Endothelial cell of umbilical vein (primary cell): Measurements from ENCODE around the gene HSD3B7. TPM values are rescaled to one million over a fixed set of nuclear protein-coding genes. Genes with fewer than 3 reads are reported as not detected.
A peak's percentile ranks its signal among the peaks of the same experiment; 100 is the strongest.

Experiments used
- BruUV-seq: library from RNA; stranded (reverse); fragments of 400-500 nt; replicated peaks from 2 replicates; lab custom pipeline; 2021; lab: Mats Ljungman, UMichigan
- CTCF ChIA-PET: fragments of 300-600, 350-600 bp; sonication (Branson Sonifier 250); formaldehyde crosslinking; loops from one replicate; lab custom pipeline; 2021; ENCODE audit warnings: antibody characterized with exemption, inconsistent platforms; lab: Charles Lee
- POLR2A ChIA-PET: fragments of 300-600, 350-600 bp; sonication (Branson Sonifier 250); formaldehyde crosslinking; loops from one replicate; lab custom pipeline; 2021; ENCODE audit warnings: antibody characterized with exemption, inconsistent platforms; lab: Charles Lee
- DNase-seq: peaks from one replicate; pipeline ENCODE4 v3.0.0-alpha.2; 2011; ENCODE audit warnings: low read depth, low spot score
- FAIRE-seq: peaks from 2 replicates; lab custom pipeline; 2011; peaks lifted over from hg19 to GRCh38; lab: Jason Lieb, UNC
- H2AFZ ChIP-seq: 2 replicates; pipeline ENCODE4 v1.6.0; 2012; ENCODE audit warnings: low read depth, low read length, control low read depth, inconsistent platforms
- H3K27ac ChIP-seq: 2 replicates; pipeline ENCODE4 v1.5.1; 2011; ENCODE audit warnings: low read depth, mild to moderate bottlenecking, control low read depth, low read length, moderate library complexity; ENCODE audit not compliant: insufficient read depth
- H3K27me3 ChIP-seq, 2 experiments: 2 replicates each; pipeline versions ENCODE4 v1.6.0 to v1.6.1; 2011; ENCODE audit warnings: low read length in 2 of 2, mixed read lengths in 1 of 2; ENCODE audit not compliant: control insufficient read depth in 2 of 2, insufficient read depth in 2 of 2
- H3K36me3 ChIP-seq, 2 experiments: 2 replicates in 1 of 2; 3 replicates in 1 of 2; pipeline ENCODE4 v1.5.1; 2011; ENCODE audit warnings: low read length in 2 of 2, mild to moderate bottlenecking in 1 of 2, moderate library complexity in 1 of 2; ENCODE audit not compliant: control insufficient read depth in 2 of 2, insufficient read depth in 2 of 2; ENCODE audit errors: extremely low read depth in 1 of 2
- H3K4me1 ChIP-seq: 3 replicates; pipeline ENCODE4 v1.5.1; 2011; ENCODE audit warnings: mild to moderate bottlenecking, low read length; ENCODE audit not compliant: control insufficient read depth, insufficient read depth; ENCODE audit errors: extremely low read depth
- H3K4me2 ChIP-seq: 2 replicates; pipeline ENCODE4 v1.6.1; 2011; ENCODE audit warnings: low read length, control low read depth, mixed read lengths; ENCODE audit not compliant: insufficient read depth
- H3K4me3 ChIP-seq, 3 experiments: fragments of 200-600 bp in 1 of 3; sonication (generic), shearing (Covaris generic) in 1 of 3; replicated peaks in 1 of 3; 2 replicates each; pipeline ENCODE4 v1.5.1; 2011 to 2016; ENCODE audit warnings: control low read depth in 3 of 3, low read length in 3 of 3, mild to moderate bottlenecking in 2 of 3, inconsistent platforms in 1 of 3, low read depth in 1 of 3, moderate library complexity in 1 of 3; ENCODE audit not compliant: insufficient read depth in 1 of 3
- H3K79me2 ChIP-seq: 2 replicates; pipeline ENCODE4 v1.6.0; 2012; ENCODE audit warnings: low read length, inconsistent platforms; ENCODE audit not compliant: control insufficient read depth, insufficient read depth
- H3K9ac ChIP-seq: replicated peaks from 2 replicates; pipeline ENCODE3; 2011; ENCODE audit warnings: low read length, control low read depth; ENCODE audit not compliant: insufficient read depth; ENCODE audit errors: extremely low read depth
- H3K9me1 ChIP-seq: replicated peaks from 3 replicates; pipeline ENCODE4 v1.6.0; 2011; ENCODE audit warnings: mild to moderate bottlenecking, low read length; ENCODE audit not compliant: control insufficient read depth, insufficient read depth; ENCODE audit errors: extremely low read depth
- H3K9me3 ChIP-seq: replicated peaks from 2 replicates; pipeline ENCODE4 v1.5.1; 2012; ENCODE audit warnings: low read length, inconsistent platforms; ENCODE audit not compliant: control insufficient read depth, insufficient read depth
- H4K20me1 ChIP-seq: replicated peaks from 2 replicates; pipeline ENCODE3; 2011; ENCODE audit warnings: mild to moderate bottlenecking, low read length; ENCODE audit not compliant: control insufficient read depth, insufficient read depth; ENCODE audit errors: extremely low read depth
- CTCF ChIP-seq, 2 donors: IDR thresholded peaks; 1 replicate in 1 of 2; 2 replicates in 1 of 2; pipeline ENCODE4 v1.5.1; 2011; ENCODE audit warnings: low read length in 2 of 2, mild to moderate bottlenecking in 2 of 2, moderate library complexity in 2 of 2, control low read depth in 1 of 2, inconsistent platforms in 1 of 2, low read depth in 1 of 2; ENCODE audit not compliant: insufficient read depth in 1 of 2; ENCODE audit errors: extremely low read depth in 1 of 2
- EZH2 ChIP-seq: IDR thresholded peaks from 2 replicates; pipeline ENCODE4 v1.6.1; 2012; ENCODE audit warnings: borderline replicate concordance, low read depth, mild to moderate bottlenecking, moderate library complexity, low read length, inconsistent platforms; ENCODE audit not compliant: severe bottlenecking
- FOS ChIP-seq: IDR thresholded peaks from 2 replicates; pipeline ENCODE4 v1.6.1; 2011; ENCODE audit warnings: mild to moderate bottlenecking, low read length, moderate library complexity, borderline replicate concordance; ENCODE audit not compliant: insufficient read depth
- GATA2 ChIP-seq: IDR thresholded peaks from 2 replicates; pipeline ENCODE4 v1.7.0; 2011; ENCODE audit warnings: low read depth, mild to moderate bottlenecking, moderate library complexity, mixed read lengths, low read length; ENCODE audit not compliant: insufficient read length, insufficient read depth
- JUN ChIP-seq: IDR thresholded peaks from 2 replicates; pipeline ENCODE4 v1.6.1; 2011; ENCODE audit warnings: borderline replicate concordance, low read depth; ENCODE audit not compliant: insufficient read length, insufficient read depth
- MAX ChIP-seq: IDR thresholded peaks from 2 replicates; pipeline ENCODE4 v1.6.1; 2011; ENCODE audit not compliant: insufficient read depth, insufficient read length
- MYC ChIP-seq: IDR thresholded peaks from one replicate; pipeline ENCODE4 v1.6.1; 2011; ENCODE audit warnings: mild to moderate bottlenecking, low read depth, low read length
- POLR2A ChIP-seq: IDR thresholded peaks from 2 replicates; pipeline ENCODE4 v1.6.1; 2012; ENCODE audit warnings: low read depth, mild to moderate bottlenecking, control low read depth, low read length
- POLR2AphosphoS5 ChIP-seq: IDR thresholded peaks from 2 replicates; pipeline ENCODE4 v1.6.1; 2012; ENCODE audit warnings: low read depth, mild to moderate bottlenecking, control low read depth, low read length, moderate library complexity; ENCODE audit not compliant: insufficient read depth
- dilution Hi-C: fragments of 300-500 bp; cut with MboI; formaldehyde crosslinking; loops from one replicate; pipeline ENCODE4 v1.15.0; 2019; ENCODE audit warnings: low sequenced_read_pairs; ENCODE audit not compliant: extremely low pct_ligation_motif_present
- intact Hi-C: fragments of 100-400 bp; cut with micrococcal nuclease; formaldehyde crosslinking; loops from one replicate; pipeline ENCODE4 v1.10.0; 2022
- polyA plus RNA-seq, 4 experiments: library from polyadenylated mRNA; depleted of rRNA in 3 of 4; stranded (reverse) in 3 of 4; unstranded in 1 of 4; fragments of >200 nt; gene quantifications; 2 replicates each; pipeline versions ENCODE4 v1.2.1 to v1.2.3, GENCODE V29; 2011 to 2012; ENCODE audit warnings: missing spikeins in 1 of 4
- total RNA-seq: library from RNA; stranded (reverse); gene quantifications from 2 replicates; pipeline ENCODE4 v1.2.3, GENCODE V29; 2021

The HSD3B7 gene
- total and polyA plus RNA-seq, 2 donors (not counting 3 experiments of a cell fraction or from before 2014, with no cell fraction given), result 3.5 to 4.8 TPM

GRCh38 chr16:30985401-30986128 is 558 bp downstream of the HSD3B7 start:
- no TSS peak for BruUV-seq
- Histone ChIP-seq H3K27me3 (no peaks in the 10 kb centered on the region), H3K9ac (no peak overlapping the region), H3K4me1 (no peaks in the 10 kb centered on the region), H3K4me2 (no peak overlapping the region), H3K9me3 (no peaks in the 10 kb centered on the region), H3K9me1 (no peaks in the 10 kb centered on the region), H2AFZ (peak overlapping the region; percentile 43), H3K36me3 (peaks cover 4 to 9% of the 10 kb centered on the region in 2 experiments), H4K20me1 (no peaks in the 10 kb centered on the region), H3K4me3 (peak overlapping the region in 1 of 3 experiments; percentile 19), H3K27ac (no peak overlapping the region), H3K79me2 (no peaks in the 10 kb centered on the region)
- ChIA-PET POLR2A (interaction anchor here (1.2 kb wide), 1 partner anchor 194 kb away, joined by 4 read pairs; the partner anchor contains the start of gene FUS), CTCF (interaction anchor here (0.8 to 5.0 kb wide), 27 partner anchors 9 to 883 kb away, joined by 3 to 66 read pairs (median 5); partner anchors contain the start of genes KAT8, STX4, VKORC1 and ZNF646)
- FAIRE-seq, result no peak
- no peak for TF ChIP-seq MAX
- intact Hi-C loops (loop anchor here (1.0 to 10.0 kb wide), 7 partner anchors 89 to 883 kb away; partner anchors contain the start of genes ZNF646 and ZNF668), dilution Hi-C loops (no loop called here)
- no peak for DNase-seq

- TF ChIP-seq MAX (no peak), GATA2 (no peak), FOS (no peak), POLR2A (no peak), EZH2 (no peak), MYC (no peak), JUN (no peak), POLR2AphosphoS5 (no peak), CTCF (IDR thresholded peaks at IDR 0.05; ENCODE audit: extremely low read depth in 1 of 2, insufficient read depth in 1 of 2, low read depth in 1 of 2, low read length in 2 of 2) (no peak)
- H3K79me2 ChIP-seq, result no peaks in the 10 kb centered on the region
- H4K20me1 ChIP-seq, result no peaks in the 10 kb centered on the region
- H3K27ac ChIP-seq, result no peak overlapping the region
- H3K36me3 ChIP-seq, result peaks cover 3 to 5% of the 10 kb centered on the region in 2 experiments
- no TSS peak for BruUV-seq
- dilution Hi-C loops, result no loop called here
- ChIA-PET POLR2A (interaction anchor here (1.2 kb wide), 1 partner anchor 193 kb away, joined by 4 read pairs; the partner anchor contains the start of gene FUS), CTCF (interaction anchor here (0.8 to 5.0 kb wide), 13 partner anchors 8 to 882 kb away, joined by 3 to 66 read pairs (median 12); partner anchors contain the start of genes KAT8, STX4, VKORC1 and ZNF646)
- no peaks in the 10 kb centered on the region for H3K4me1 ChIP-seq
- no peak for DNase-seq
- H3K27me3 ChIP-seq, result no peaks in the 10 kb centered on the region
- H3K9me3 ChIP-seq, result no peaks in the 10 kb centered on the region
- H2AFZ ChIP-seq, result no peak overlapping the region
- no peak overlapping the region for H3K4me3 ChIP-seq
- H3K4me2 ChIP-seq, result no peak overlapping the region
- no peak overlapping the region for H3K9ac ChIP-seq
- FAIRE-seq, result no peak
- intact Hi-C loops, result loop anchor here (10.0 kb wide), 1 partner anchor 708 kb away; no protein-coding TSS in a partner anchor
- no peaks in the 10 kb centered on the region for H3K9me1 ChIP-seq
Measured at GRCh38 chr16:30986129-30986991, 1.4 kb downstream of the HSD3B7 start.
